Measurements from ENCODE around the gene ANK3.
A peak's percentile ranks its signal among the peaks of the same experiment; 100 is the strongest.

Gene ANK3

GRCh38 chr10:60239228-60239627 is 150.4 kb downstream of the ANK3 start:
- DNase-seq (ENCODE audit: insufficient read length, low spot score): no peak
- FAIRE-seq: no peak

DNA sequence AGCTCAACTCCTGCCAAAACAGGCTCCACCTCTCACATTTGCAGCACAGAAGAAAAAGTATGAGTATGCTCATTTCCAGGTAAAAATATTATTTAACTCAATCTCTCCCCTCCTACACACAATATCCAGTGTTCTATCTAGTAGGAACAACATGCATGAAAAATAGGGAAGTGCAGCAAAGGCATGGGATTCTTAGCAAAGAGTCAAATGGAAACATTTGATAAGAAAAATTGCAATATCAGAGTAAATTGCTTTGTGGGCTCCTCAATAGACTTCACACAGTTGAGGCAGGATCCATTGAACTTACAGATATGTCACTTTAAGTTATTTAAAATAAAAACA is 150.9 kb downstream of the ANK3 start:
- FAIRE-seq (no peak), DNase-seq (ENCODE audit: insufficient read length, low spot score) (no peak)

- peak; percentile 99 for FAIRE-seq
- peak; percentile 25 for DNase-seq (ENCODE audit: insufficient read length, low spot score)
Observed at GRCh38 chr10:60237977-60238758, 151.5 kb downstream of the ANK3 start.

- FAIRE-seq (peak; percentile 99), DNase-seq (ENCODE audit: insufficient read length, low spot score) (peak; percentile 43)
Observed at GRCh38 chr10:60236869-60237524, 152.7 kb downstream of the ANK3 start.

DNA sequence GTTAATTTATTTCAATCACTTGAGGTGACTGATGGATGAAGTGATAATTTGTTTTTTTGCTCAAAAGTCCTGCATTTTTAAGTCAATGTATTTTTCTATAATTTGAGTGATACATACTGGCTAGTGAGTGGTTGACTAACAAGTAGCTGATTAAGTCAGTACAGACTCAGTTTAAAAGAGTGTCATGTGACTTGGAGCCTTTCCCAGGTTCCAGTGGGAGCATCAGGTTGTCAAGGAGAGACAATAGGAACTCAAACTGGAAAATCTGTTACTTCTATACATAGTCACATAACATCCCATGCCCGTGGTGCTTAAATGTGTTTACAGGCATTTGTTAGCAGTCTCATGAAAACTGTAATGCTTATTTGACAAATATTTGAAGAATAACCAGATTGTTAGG is 154.7 kb downstream of the ANK3 start:
- no peak for DNase-seq (ENCODE audit: insufficient read length, low spot score)
- peak; percentile 4 for FAIRE-seq

- no peak for DNase-seq (ENCODE audit: insufficient read length, low spot score)
- FAIRE-seq: peak; percentile 71
Observed at GRCh38 chr10:60234551-60234950, 155.1 kb downstream of the ANK3 start.

- FAIRE-seq (no peak), DNase-seq (ENCODE audit: insufficient read length, low spot score) (no peak)
Observed at GRCh38 chr10:60230892-60231291, 158.8 kb downstream of the ANK3 start.

GRCh38 chr10:60224066-60224705 is 165.5 kb downstream of the ANK3 start:
- FAIRE-seq: no peak
- DNase-seq (ENCODE audit: insufficient read length, low spot score): no peak

GRCh38 chr10:60222047-60222446 is 167.6 kb downstream of the ANK3 start:
- FAIRE-seq: no peak
- no peak for DNase-seq (ENCODE audit: insufficient read length, low spot score)

GRCh38 chr10:60212195-60212594 is 177.5 kb downstream of the ANK3 start:
- DNase-seq (ENCODE audit: insufficient read length, low spot score) (no peak), FAIRE-seq (no peak)

DNA sequence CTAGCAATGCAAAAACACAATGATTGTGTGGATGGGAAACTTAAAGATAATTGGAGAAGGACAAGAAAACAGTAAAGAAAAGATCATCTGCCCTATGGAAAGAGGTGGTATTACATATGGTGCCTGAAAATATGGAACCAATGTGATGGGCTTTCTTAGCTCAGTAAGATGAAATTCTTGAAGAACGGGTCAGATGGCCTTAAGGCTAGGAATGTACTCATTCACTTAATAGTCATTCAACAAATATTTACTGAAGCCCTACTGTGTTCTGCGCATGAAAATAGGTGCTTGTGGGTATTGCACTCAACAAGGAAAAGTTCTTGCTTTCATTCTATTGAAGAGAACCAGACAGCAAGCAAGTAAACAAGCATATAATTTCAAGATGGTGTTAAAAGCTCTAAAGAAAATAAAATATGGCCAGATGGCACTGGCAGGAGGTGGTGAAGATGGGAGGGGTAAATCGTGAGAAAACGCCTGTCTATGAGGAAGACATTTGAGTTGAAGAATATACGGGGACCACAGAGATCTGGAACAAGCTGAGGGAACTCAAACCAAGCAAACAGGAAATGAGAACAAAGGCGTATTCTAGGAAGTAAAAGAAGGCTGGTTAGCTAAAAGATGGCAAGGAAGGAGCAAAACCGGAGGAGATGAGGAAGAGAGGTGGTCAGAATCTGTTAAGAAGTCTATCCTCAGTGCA is 179.7 kb downstream of the ANK3 start:
- DNase-seq (ENCODE audit: insufficient read length, low spot score): no peak
- FAIRE-seq: no peak

- no peak for DNase-seq (ENCODE audit: insufficient read length, low spot score)
- peak; percentile 84 for FAIRE-seq
Observed at GRCh38 chr10:60208676-60209269, 180.9 kb downstream of the ANK3 start.

GRCh38 chr10:60207894-60208293 is 181.8 kb downstream of the ANK3 start:
- no peak for FAIRE-seq
- no peak for DNase-seq (ENCODE audit: insufficient read length, low spot score)

- no peak for FAIRE-seq
Observed at GRCh38 chr10:60206735-60207134, 182.9 kb downstream of the ANK3 start.

DNA sequence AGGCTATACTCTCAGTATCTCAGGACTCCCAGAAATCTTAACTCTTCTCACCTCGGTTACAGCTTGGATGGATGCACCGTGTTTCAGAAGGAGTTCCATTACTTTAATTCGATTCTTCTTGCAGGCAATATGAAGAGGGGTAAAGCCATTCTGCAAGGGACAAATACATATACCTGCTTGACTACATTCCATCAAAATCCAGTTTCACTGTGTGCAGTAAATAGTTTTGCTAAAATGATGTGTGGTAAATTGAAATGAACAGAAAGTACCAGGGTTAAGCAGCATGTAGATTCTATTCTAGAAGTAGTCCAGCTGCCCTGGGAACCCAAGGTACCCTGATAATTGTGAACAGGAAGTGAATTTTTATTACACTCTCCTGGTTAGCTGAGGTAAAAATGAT is 183.9 kb downstream of the ANK3 start:
- FAIRE-seq: no peak
- DNase-seq (ENCODE audit: insufficient read length, low spot score): no peak

More at GRCh38 chr10:60206735-60207134, 182.9 kb downstream of the ANK3 start:
- no peak for DNase-seq (ENCODE audit: insufficient read length, low spot score)

DNA sequence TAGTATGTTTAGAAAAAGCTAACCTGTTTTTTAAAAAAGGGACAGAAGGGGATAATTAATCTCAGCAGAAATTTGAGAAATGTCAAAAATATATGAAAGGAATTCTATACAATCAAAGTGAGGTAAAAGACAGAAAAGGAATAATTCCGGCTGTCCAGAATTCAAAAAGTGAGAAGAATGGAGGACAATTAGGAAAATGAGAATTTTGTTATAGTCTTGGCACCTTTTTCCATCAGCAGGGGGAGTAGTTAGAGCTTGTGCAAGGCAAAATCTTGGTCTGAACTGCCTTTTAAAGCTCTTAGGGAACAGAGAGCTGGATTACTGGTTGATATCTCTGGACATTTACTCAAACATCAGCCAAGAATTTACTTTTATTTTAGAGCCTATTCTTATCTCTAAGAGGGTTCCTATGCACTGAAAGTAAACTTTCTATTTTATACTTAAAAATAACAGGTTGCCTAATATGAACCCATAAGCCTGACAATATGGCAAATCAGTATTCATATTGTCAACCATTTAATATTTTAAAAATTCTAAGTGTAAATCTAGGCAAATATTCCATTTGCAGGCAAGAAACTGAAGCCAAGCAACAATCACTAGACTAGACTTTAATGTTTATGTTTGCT is 185.6 kb downstream of the ANK3 start:
- DNase-seq (ENCODE audit: insufficient read length, low spot score): no peak
- peak; percentile 18 for FAIRE-seq

GRCh38 chr10:60200682-60201053 is 189.0 kb downstream of the ANK3 start:
- FAIRE-seq (no peak), DNase-seq (ENCODE audit: insufficient read length, low spot score) (no peak)

GRCh38 chr10:60200012-60200681 is 189.5 kb downstream of the ANK3 start:
- FAIRE-seq: no peak
- no peak for DNase-seq (ENCODE audit: insufficient read length, low spot score)

DNA sequence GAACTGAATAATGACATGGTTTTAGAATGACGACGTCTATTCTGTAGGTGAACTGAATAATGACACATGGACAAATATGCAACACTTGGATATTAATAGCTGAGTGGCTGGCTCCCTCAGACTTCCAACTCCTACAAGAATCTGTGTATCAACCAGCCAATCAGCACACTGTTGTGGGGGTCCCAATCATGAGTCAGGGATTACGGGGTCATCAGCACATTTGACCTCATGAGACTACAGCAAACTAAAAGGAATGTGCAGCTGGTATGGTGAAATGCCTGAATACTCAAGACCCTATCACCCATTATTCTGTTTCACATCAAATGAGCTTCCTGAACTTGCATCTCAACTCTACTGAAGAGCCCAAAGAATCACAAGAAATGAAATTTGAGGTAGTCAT is 192.5 kb downstream of the ANK3 start:
- DNase-seq (ENCODE audit: insufficient read length, low spot score): no peak
- no peak for FAIRE-seq

GRCh38 chr10:60194421-60194820 is 195.3 kb downstream of the ANK3 start:
- DNase-seq (ENCODE audit: insufficient read length, low spot score) (no peak), FAIRE-seq (no peak)
